ENCODE results near the gene MAD1L1.

Gene MAD1L1

GRCh38 chr7:2217716-2218443 lies 14.9 kb downstream of the MAD1L1 start:
- DNase-seq (ENCODE audit: low read depth): no peak

GRCh38 chr7:2217206-2217605 lies 15.5 kb downstream of the MAD1L1 start:
- DNase-seq (ENCODE audit: low read depth): no peak

- DNase-seq (ENCODE audit: low read depth): no peak
These were observed 16.9 kb downstream of the MAD1L1 start for GRCh38 chr7:2215851-2216250.

- DNase-seq (ENCODE audit: low read depth): no peak
These were observed 18.1 kb downstream of the MAD1L1 start for GRCh38 chr7:2214636-2215035.

- DNase-seq (ENCODE audit: low read depth): no peak
These were observed 19.1 kb downstream of the MAD1L1 start for GRCh38 chr7:2213551-2214215.

- DNase-seq (ENCODE audit: low read depth): no peak
These were observed 19.8 kb downstream of the MAD1L1 start for GRCh38 chr7:2212906-2213305.

- no peak for DNase-seq (ENCODE audit: low read depth)
These were observed 20.8 kb downstream of the MAD1L1 start for GRCh38 chr7:2211926-2212325.

GRCh38 chr7:2211259-2211880 lies 21.4 kb downstream of the MAD1L1 start:
- no peak for DNase-seq (ENCODE audit: low read depth)

- no peak for DNase-seq (ENCODE audit: low read depth)
These were observed 22.0 kb downstream of the MAD1L1 start for GRCh38 chr7:2210551-2211258.

- DNase-seq (ENCODE audit: low read depth): no peak
These were observed 22.8 kb downstream of the MAD1L1 start for GRCh38 chr7:2209961-2210323.

- DNase-seq (ENCODE audit: low read depth): no peak
These were observed 23.4 kb downstream of the MAD1L1 start for GRCh38 chr7:2209146-2209960.

- no peak for DNase-seq (ENCODE audit: low read depth)
These were observed 24.0 kb downstream of the MAD1L1 start for GRCh38 chr7:2208712-2209111.

- DNase-seq (ENCODE audit: low read depth): no peak
These were observed 27.5 kb downstream of the MAD1L1 start for GRCh38 chr7:2205036-2205780.

- DNase-seq (ENCODE audit: low read depth): no peak
These were observed 28.3 kb downstream of the MAD1L1 start for GRCh38 chr7:2204446-2204845.

GRCh38 chr7:2203766-2204300 lies 28.9 kb downstream of the MAD1L1 start:
- DNase-seq (ENCODE audit: low read depth): no peak

- no peak for DNase-seq (ENCODE audit: low read depth)
These were observed 29.6 kb downstream of the MAD1L1 start for GRCh38 chr7:2202901-2203765.

- no peak for DNase-seq (ENCODE audit: low read depth)
These were observed 30.4 kb downstream of the MAD1L1 start for GRCh38 chr7:2202361-2202761.

GRCh38 chr7:2201686-2202360 lies 30.9 kb downstream of the MAD1L1 start:
- no peak for DNase-seq (ENCODE audit: low read depth)

- no peak for DNase-seq (ENCODE audit: low read depth)
These were observed 31.6 kb downstream of the MAD1L1 start for GRCh38 chr7:2201128-2201527.

All from HS-5 (cell line).